Activated CD4-positive, alpha-beta T cell treated with anti-CD3 and anti-CD28 coated beads, Interleukin-2, amount 10 ng/mL, durations not matched to agents 24 days and 14 days (primary cell): ENCODE measurements around the gene CXCL3. TPM values are rescaled to one million over a fixed set of nuclear protein-coding genes. Genes with fewer than 3 reads are reported as not detected.

Source experiments
- DNase-seq: peaks from one replicate; pipeline ENCODE4 v3.0.0; 2022
- H3K27ac Mint-ChIP-seq: one replicate; pipeline ENCODE4 v1.8.0; 2022; ENCODE audit warnings: mild to moderate bottlenecking, mixed read lengths
- H3K27me3 Mint-ChIP-seq: one replicate; pipeline ENCODE4 v1.8.0; 2022; ENCODE audit warnings: mixed read lengths
- H3K36me3 Mint-ChIP-seq: one replicate; pipeline ENCODE4 v1.8.0; 2022; ENCODE audit warnings: low read depth, mild to moderate bottlenecking, mixed read lengths
- H3K4me1 Mint-ChIP-seq: one replicate; pipeline ENCODE4 v1.8.0; 2021; ENCODE audit warnings: mixed read lengths
- H3K4me3 Mint-ChIP-seq: one replicate; pipeline ENCODE4 v1.8.0; 2022; ENCODE audit warnings: mild to moderate bottlenecking, moderate library complexity, mixed read lengths
- H3K9me3 Mint-ChIP-seq: one replicate; pipeline ENCODE4 v1.8.0; 2021; ENCODE audit warnings: mixed read lengths
- intact Hi-C: fragments of 100-400 bp; cut with micrococcal nuclease; formaldehyde crosslinking; loops from one replicate; pipeline ENCODE4 v1.15.1; 2023
- total RNA-seq: library from RNA; stranded (reverse); gene quantifications from 2 replicates; pipeline ENCODE4 v1.2.3, GENCODE V29; 2022

Gene CXCL3
- total RNA-seq, 1 donor from 2014 or later: not detected

DNA sequence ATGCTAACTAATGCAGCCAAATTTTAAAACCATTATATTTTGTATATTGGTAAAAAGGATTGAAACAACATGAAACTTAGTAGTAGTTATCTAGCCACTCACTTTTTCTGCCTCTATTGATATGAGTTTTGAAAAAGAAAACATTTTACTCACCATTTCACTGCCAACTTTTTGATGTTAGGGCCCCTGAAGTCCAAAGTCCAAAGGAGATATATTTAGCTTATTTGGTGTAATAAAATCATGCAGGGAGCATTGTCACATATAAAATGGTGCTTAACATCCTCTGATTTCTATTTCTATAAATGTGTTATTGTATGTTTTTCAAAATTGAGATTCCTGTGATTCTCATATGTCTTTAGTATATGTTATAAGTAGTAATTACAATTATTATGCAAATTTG lies 24.5 kb upstream of the CXCL3 start:
- no peak for DNase-seq
- H3K9me3 Mint-ChIP-seq: no peaks in the 10 kb centered on the region
- no peak overlapping the region for H3K4me3 Mint-ChIP-seq
- H3K36me3 Mint-ChIP-seq: no peaks in the 10 kb centered on the region
- H3K27ac Mint-ChIP-seq: no peak overlapping the region
- intact Hi-C loops: no loop called here
- no peaks in the 10 kb centered on the region for H3K4me1 Mint-ChIP-seq
- peaks cover 3% of the 10 kb centered on the region for H3K27me3 Mint-ChIP-seq

DNA sequence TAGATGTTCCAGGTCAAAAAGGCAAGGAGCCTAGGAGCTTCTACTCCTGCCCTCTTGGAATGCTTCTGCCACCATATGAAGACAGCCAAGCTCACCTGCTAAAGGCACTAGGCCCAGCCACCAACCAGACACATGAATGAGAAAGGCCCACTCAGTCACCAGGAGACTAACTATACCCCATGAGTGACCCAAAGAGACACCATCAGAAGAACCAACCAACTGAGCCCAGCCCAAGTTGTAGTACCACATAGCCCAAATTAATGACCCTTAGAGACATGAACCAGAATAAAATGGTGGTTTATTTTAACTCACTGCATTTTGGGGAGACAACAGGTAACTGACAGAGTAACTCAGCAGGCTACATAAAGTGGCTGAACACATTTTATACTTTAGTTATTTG lies 22.9 kb upstream of the CXCL3 start:
- H3K27ac Mint-ChIP-seq: no peak overlapping the region
- intact Hi-C loops: no loop called here
- H3K27me3 Mint-ChIP-seq: peaks cover 3% of the 10 kb centered on the region
- no peaks in the 10 kb centered on the region for H3K36me3 Mint-ChIP-seq
- H3K4me1 Mint-ChIP-seq: no peaks in the 10 kb centered on the region
- H3K9me3 Mint-ChIP-seq: no peaks in the 10 kb centered on the region
- H3K4me3 Mint-ChIP-seq: no peak overlapping the region
- no peak for DNase-seq

DNA sequence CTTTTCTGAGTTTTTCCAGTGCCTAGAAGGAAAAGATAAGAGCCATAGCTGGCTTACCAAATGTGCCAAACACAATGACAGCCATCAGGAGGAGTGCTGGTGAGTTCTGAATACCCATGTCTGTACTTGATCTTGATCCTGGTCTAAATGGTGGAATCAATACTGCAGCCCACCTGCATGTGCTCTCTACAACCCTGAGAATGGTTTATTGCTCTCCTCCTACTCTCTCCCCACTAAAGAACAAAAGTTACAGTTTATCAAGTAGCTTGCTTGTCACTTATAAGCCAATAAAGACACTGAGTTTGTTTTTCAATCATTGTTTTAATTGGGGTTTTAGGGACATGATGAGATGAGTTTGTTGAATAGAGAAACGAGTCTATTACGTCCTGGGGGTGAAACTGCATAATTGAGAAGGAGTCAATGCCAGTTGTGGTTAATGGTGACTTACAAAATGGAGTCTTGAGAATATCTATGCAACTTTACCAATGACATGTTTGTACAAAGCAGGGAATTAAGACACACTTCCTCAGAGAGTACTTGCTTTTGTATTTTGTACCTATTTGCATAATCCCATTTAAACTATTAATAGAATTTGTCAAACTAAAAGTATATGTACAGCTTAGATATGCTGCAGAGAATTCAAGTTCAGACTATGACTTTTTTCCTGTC lies 20.8 kb upstream of the CXCL3 start:
- no peak for DNase-seq
- Mint-ChIP-seq H3K9me3 (no peaks in the 10 kb centered on the region), H3K27me3 (peaks cover 2% of the 10 kb centered on the region), H3K27ac (no peak overlapping the region), H3K4me1 (no peaks in the 10 kb centered on the region), H3K36me3 (no peaks in the 10 kb centered on the region), H3K4me3 (no peak overlapping the region)
- intact Hi-C loops: no loop called here

DNA sequence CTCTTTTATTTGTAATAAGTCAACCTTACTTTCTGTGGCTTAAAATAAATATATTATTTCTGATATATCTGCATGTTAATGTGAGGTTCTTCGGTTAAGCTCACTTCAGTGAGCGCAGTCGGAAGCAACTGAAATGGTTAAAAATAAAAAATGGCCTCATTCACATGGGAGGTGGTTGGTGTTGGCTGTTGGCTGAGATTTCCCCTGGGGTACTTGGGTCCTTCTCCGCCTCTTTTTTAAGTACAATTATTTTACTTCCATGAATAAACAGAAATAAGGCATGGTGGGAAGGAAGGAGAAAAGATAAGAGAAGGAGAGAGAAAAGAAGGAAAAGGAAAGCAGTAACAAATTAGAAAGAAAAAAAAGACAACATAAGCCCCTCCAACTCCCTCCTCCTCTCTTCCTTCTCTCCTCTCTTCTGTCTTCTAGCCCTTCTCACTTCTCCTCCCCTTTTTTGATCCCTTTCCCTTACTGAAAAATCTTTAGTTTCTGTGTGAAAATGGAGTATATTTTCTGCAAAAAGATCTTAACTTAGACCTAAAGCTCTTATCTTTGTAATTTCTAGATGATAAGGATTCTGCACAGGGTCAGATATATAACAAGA lies 19.7 kb upstream of the CXCL3 start:
- no peak for DNase-seq
- Mint-ChIP-seq H3K36me3 (no peaks in the 10 kb centered on the region), H3K4me3 (no peak overlapping the region), H3K9me3 (no peaks in the 10 kb centered on the region), H3K27ac (no peak overlapping the region), H3K27me3 (peaks cover 2% of the 10 kb centered on the region), H3K4me1 (no peaks in the 10 kb centered on the region)
- intact Hi-C loops: no loop called here

DNA sequence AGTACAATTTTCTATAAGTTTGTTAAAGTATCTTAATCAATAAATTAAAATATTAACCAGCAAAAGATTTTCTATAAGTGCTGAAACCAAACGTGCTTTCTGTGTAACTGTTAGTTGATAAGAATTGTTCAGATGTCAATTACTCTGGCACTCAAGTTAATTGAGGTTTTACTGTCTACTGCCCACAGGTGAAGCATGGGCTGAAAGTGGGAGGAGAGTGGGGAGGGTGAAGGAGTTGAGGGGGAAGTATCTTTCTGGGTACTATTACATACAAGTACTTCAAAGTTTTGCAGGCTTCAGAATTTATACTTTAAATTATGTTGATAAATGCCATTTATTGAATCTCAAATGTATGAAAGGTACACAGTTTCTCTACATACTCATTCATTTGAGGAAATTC lies 19.1 kb upstream of the CXCL3 start:
- Mint-ChIP-seq H3K4me1 (no peaks in the 10 kb centered on the region), H3K4me3 (no peak overlapping the region), H3K27me3 (peaks cover 2% of the 10 kb centered on the region), H3K27ac (no peak overlapping the region), H3K9me3 (no peaks in the 10 kb centered on the region), H3K36me3 (no peaks in the 10 kb centered on the region)
- no peak for DNase-seq
- intact Hi-C loops: no loop called here

DNA sequence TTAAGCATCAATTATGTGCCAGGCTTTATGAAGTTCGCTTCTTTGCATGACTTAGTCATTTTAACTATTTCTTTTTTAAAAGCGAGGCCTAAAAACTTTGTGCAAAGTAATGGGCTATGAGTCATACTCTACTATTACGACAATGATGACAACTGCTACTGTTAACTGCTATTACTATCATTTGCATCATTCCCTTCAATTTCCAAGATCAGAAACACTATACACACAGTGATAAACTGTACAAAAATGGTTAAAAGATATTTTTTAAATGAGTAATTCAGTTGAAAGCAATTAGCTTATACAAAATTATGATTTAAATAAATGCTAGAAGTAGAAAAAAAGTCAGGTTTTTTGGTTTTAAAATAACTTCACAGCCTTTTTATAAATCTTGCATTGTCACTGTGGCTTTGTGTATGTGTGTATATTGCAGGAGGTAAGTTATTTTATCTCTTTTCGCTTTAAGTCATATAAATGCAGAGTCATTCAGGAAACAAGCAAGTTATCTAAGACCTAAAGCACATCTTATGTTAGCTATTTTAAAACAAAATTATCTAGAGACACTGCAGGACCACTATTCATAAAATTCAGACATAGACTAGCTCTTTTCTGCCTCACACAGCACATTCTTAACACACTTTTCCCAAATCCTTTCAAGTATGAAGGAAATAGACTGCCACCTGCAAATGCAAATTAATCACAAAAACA lies 18.5 kb upstream of the CXCL3 start:
- intact Hi-C loops: no loop called here
- Mint-ChIP-seq H3K4me3 (no peak overlapping the region), H3K9me3 (no peaks in the 10 kb centered on the region), H3K27me3 (peaks cover 2% of the 10 kb centered on the region), H3K36me3 (no peaks in the 10 kb centered on the region), H3K4me1 (no peaks in the 10 kb centered on the region), H3K27ac (no peak overlapping the region)
- DNase-seq: no peak

DNA sequence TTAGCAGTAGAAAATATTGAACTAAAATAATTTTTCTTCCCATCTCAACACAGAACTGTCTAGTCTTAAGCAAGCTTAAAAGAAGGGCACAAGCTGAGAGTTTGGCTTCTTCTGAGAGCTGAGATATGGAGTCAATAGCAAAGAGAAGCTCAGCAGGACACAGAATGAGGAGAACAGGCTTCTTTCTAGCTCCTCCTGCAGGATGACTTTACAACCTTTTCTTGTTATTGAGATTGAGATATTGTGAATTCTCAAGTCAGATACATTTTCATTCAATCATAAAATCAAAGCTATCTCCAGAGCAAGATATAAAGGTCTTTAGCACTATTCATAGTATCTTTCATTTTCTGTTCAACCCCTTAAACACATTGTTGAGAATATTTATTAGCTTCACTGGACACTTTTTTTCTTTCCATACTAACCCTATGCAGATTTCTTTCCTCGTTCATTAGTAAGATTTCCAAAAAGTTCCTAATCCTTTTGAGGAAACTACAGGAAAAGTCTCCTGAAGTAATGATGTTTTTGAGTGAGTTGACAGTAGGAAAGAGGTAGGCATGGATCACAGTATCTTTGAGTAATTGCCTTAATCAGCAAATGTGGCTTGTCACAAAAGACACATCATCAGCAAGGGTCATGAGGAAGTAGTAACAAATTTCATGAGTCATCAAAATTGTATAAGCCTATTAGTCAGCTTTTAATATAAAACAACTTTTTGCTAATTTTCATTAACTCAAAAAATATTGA lies 17.8 kb upstream of the CXCL3 start:
- intact Hi-C loops: no loop called here
- Mint-ChIP-seq H3K4me1 (no peaks in the 10 kb centered on the region), H3K36me3 (no peaks in the 10 kb centered on the region), H3K27me3 (peaks cover 2% of the 10 kb centered on the region), H3K4me3 (no peak overlapping the region), H3K27ac (no peak overlapping the region), H3K9me3 (no peaks in the 10 kb centered on the region)
- no peak for DNase-seq

DNA sequence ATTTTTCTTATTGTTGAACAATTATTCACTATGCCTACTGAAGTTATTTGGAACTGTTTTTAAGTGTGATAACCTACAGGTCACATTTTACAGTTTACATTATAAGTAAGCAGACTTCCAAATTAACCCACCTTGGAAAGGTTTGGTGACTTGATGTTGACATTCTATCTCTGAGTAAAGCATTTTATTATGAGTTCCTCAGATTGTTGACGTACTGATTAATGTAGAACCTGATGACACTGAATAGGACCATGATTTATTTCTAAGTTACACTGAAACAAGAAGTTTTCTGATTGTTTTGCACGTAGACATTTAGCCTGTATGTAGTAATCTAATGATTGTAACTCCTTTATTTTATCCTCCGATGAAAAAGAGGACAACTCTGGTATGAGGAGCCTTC lies 17.0 kb upstream of the CXCL3 start:
- intact Hi-C loops: no loop called here
- H3K36me3 Mint-ChIP-seq: no peaks in the 10 kb centered on the region
- no peak for DNase-seq
- H3K27me3 Mint-ChIP-seq: peaks cover 2% of the 10 kb centered on the region
- no peaks in the 10 kb centered on the region for H3K4me1 Mint-ChIP-seq
- no peak overlapping the region for H3K27ac Mint-ChIP-seq
- no peaks in the 10 kb centered on the region for H3K9me3 Mint-ChIP-seq
- H3K4me3 Mint-ChIP-seq: no peak overlapping the region

DNA sequence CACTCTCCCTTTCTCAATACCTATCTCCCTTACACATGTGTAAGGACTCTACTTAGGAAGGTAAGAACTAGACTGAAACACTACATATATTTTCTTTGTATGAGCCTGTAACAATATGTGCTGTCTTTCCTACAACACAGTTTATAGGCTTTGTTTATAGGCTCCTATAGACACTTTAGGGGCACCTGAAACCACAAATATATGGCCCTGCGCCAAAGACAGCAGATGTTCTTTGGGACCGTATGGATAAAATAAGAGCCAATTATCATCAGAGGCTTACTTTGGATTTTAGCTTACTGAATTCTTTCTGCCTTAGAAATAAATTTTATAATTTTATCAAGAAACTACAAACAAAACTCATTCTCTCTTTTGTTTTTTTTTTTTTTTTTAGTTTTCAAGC lies 16.6 kb upstream of the CXCL3 start:
- H3K27ac Mint-ChIP-seq: no peak overlapping the region
- H3K9me3 Mint-ChIP-seq: no peaks in the 10 kb centered on the region
- H3K4me1 Mint-ChIP-seq: no peaks in the 10 kb centered on the region
- peaks cover 2% of the 10 kb centered on the region for H3K27me3 Mint-ChIP-seq
- no peak overlapping the region for H3K4me3 Mint-ChIP-seq
- no peak for DNase-seq
- H3K36me3 Mint-ChIP-seq: no peaks in the 10 kb centered on the region
- intact Hi-C loops: no loop called here

DNA sequence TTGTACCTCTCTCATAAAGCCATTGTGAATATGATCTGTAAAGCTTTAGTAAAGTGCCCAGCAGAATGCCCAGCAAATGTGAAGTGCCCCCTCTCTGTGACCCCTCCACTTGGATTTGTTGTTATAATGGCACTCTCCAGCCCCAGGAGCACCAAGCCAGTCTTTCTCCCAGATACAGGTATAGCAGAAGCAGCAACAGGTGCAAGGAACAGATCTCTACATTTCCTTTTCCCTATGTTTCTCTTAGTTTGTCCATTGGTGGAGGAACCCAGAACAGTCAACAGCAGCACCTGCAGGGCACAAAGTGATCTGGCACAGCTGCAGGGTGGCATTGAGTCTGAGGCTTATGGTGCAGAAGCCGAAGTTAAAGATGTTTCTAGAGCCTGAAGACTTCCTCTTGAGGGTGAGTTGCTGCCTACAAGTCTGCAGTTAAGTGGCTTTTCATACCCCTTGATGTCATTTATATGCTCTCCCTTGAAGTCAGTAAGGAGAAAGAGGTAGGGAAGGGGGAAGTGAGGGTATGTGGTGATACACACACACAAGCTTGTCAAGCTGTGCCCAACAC lies 16.1 kb upstream of the CXCL3 start:
- Mint-ChIP-seq H3K27ac (no peak overlapping the region), H3K4me3 (no peak overlapping the region), H3K36me3 (no peaks in the 10 kb centered on the region), H3K4me1 (no peaks in the 10 kb centered on the region), H3K27me3 (peaks cover 2% of the 10 kb centered on the region), H3K9me3 (no peaks in the 10 kb centered on the region)
- intact Hi-C loops: no loop called here
- DNase-seq: no peak

DNA sequence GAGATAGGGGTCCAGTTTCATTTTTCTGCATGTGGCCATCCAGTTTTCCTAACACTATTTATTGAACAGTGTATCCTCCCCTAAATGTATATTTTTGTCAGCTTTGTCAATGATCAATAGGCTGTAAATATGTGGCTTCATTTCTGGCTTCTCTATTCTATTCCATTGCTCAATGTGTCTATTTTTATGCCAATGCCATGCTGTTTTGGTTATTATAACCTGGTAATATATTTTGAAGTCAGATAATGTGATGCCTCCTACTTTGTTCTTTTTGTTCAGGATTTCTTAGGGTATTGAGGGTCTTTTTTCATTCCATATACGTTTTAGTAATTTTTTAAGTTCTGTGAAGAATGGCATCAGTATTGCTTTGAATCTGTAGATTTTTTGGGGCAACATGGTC lies 8.7 kb upstream of the CXCL3 start:
- intact Hi-C loops: no loop called here
- Mint-ChIP-seq H3K4me1 (no peaks in the 10 kb centered on the region), H3K36me3 (no peaks in the 10 kb centered on the region), H3K27ac (no peak overlapping the region), H3K4me3 (no peak overlapping the region), H3K9me3 (peaks cover 7% of the 10 kb centered on the region), H3K27me3 (peaks cover 1% of the 10 kb centered on the region)
- DNase-seq: no peak

DNA sequence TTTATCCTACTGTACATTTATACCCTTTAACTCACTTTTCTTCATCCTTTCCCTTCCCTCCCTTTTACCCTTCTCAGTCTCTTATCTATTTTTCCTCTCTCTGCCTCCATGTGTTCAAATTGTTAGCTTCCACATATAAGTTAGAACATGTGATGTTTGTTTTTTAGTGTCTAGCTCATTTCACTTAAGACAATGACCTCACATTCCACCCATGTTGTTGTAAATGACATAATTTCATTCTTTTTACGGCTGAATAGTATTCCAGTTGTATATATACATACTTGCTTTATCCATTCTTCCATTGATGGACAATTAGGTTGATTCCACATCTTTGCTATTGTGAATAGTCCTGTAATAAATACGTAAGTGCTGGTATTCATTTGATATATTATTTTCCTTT lies 7.3 kb upstream of the CXCL3 start:
- Mint-ChIP-seq H3K9me3 (peaks cover 7% of the 10 kb centered on the region), H3K4me1 (no peaks in the 10 kb centered on the region), H3K27ac (no peak overlapping the region), H3K27me3 (peaks cover 10% of the 10 kb centered on the region), H3K4me3 (no peak overlapping the region), H3K36me3 (no peaks in the 10 kb centered on the region)
- intact Hi-C loops: no loop called here
- no peak for DNase-seq

DNA sequence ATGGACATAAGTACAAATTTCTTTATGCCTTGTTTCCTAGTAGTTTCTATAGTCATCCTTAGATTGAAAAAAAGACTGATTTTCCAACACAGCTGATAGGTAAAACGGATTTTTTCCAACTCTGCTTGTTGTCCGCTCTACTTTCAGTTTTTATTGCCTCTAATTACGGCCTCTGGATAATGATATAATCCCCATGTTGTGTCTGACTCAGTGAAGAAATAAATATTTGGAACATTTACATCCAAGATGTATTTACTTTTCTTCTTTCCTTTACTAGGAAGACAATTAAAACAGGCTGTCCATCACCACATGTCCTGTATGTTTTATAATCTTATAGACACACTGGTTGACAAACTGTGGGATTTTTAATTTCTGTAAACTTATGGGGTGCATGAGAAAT lies 6.8 kb upstream of the CXCL3 start:
- no peak overlapping the region for H3K4me3 Mint-ChIP-seq
- H3K27ac Mint-ChIP-seq: no peak overlapping the region
- H3K9me3 Mint-ChIP-seq: peaks cover 7% of the 10 kb centered on the region
- DNase-seq: no peak
- no peaks in the 10 kb centered on the region for H3K36me3 Mint-ChIP-seq
- no peaks in the 10 kb centered on the region for H3K4me1 Mint-ChIP-seq
- intact Hi-C loops: no loop called here
- peaks cover 14% of the 10 kb centered on the region for H3K27me3 Mint-ChIP-seq

DNA sequence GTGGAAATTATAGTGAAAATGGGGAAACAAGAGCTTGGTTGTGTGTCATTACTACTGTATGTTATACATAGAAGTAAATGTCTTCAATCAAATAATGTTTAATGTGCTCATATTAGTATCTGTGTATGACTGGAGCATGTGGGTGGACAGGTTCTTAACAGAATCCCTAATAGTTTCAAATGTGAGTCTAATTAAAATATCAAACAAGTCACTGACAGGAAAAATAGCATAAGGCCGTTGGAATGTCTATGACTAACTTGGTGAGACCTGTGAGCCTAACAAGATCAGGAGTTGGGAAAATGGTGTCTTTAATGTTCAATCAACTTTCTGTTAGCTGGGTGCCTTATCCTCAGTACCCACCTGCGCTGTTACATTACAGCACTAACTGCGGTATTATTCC lies 6.2 kb upstream of the CXCL3 start:
- Mint-ChIP-seq H3K27me3 (peaks cover 18% of the 10 kb centered on the region), H3K27ac (no peak overlapping the region), H3K4me1 (no peaks in the 10 kb centered on the region), H3K36me3 (no peaks in the 10 kb centered on the region), H3K9me3 (peaks cover 7% of the 10 kb centered on the region), H3K4me3 (no peak overlapping the region)
- intact Hi-C loops: no loop called here
- no peak for DNase-seq
